Astrocyte of the spinal cord (primary cell): Measurements from ENCODE around the gene DCAF4L1.

Experiments used
- DNase-seq: peaks from one replicate; pipeline ENCODE4 v3.0.0; 2011; ENCODE audit warnings: low read depth, low spot score
- H3K4me3 ChIP-seq: 2 replicates; pipeline ENCODE4 v1.5.1; 2011; ENCODE audit warnings: low read depth, mild to moderate bottlenecking, low read length, moderate library complexity
- in situ Hi-C: cut with HindIII; loops from 2 replicates; pipeline ENCODE4 v1.10.0; 2017; ENCODE audit warnings: low sequenced_read_pairs
- TF ChIP-seq, protein P1 (sequence below): IDR thresholded peaks from 2 replicates; pipeline ENCODE4 v1.5.1; 2012; ENCODE audit warnings: low read depth, mild to moderate bottlenecking, low read length, inconsistent platforms

The DCAF4L1 gene

GRCh38 chr4:41981456-41981855, at the start of gene DCAF4L1:
DCAF4L1 (plus strand) TSS chr4:41981756; CDS start chr4:41981793, 37 bp downstream.
- no peak within 1 kb of the TSS for H3K4me3 ChIP-seq
- in situ Hi-C loops: no loop called here
- no peak for DNase-seq
- TF ChIP-seq, protein P1, sequence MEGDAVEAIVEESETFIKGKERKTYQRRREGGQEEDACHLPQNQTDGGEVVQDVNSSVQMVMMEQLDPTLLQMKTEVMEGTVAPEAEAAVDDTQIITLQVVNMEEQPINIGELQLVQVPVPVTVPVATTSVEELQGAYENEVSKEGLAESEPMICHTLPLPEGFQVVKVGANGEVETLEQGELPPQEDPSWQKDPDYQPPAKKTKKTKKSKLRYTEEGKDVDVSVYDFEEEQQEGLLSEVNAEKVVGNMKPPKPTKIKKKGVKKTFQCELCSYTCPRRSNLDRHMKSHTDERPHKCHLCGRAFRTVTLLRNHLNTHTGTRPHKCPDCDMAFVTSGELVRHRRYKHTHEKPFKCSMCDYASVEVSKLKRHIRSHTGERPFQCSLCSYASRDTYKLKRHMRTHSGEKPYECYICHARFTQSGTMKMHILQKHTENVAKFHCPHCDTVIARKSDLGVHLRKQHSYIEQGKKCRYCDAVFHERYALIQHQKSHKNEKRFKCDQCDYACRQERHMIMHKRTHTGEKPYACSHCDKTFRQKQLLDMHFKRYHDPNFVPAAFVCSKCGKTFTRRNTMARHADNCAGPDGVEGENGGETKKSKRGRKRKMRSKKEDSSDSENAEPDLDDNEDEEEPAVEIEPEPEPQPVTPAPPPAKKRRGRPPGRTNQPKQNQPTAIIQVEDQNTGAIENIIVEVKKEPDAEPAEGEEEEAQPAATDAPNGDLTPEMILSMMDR: no peak

DNA sequence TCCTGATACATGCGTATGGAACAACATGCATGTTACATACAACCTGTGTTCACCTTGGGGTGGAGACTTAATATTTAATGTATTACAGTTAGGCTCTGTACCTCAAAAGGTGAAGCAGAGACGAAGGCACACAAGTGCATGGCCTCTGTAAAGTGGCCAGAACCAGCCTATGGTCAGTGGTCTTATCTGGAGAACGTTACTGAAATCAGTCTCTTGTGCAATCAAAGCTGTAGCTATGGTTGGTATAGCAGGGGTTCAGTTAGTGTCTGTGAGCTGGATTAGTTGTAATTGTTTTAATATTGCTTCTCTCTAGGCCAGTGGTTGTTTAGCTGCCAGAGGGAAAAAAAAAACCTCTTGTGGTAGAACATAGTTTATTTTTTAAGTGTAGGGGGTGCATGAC, 48.6 kb upstream of the DCAF4L1 start:
- in situ Hi-C loops: no loop called here
- H3K4me3 ChIP-seq: no peak overlapping the region
- TF ChIP-seq, protein P1: no peak
- no peak for DNase-seq

- no peak overlapping the region for H3K4me3 ChIP-seq
- in situ Hi-C loops: no loop called here
- DNase-seq: no peak
- TF ChIP-seq, protein P1: no peak
These were observed 47.5 kb upstream of the DCAF4L1 start for GRCh38 chr4:41933997-41934503.

- H3K4me3 ChIP-seq: peak overlapping the region; percentile 88
- TF ChIP-seq, protein P1: no peak
- DNase-seq: no peak
- in situ Hi-C loops: no loop called here
These were observed 47.0 kb upstream of the DCAF4L1 start for GRCh38 chr4:41934514-41934900.

GRCh38 chr4:41934901-41935651, 46.5 kb upstream of the DCAF4L1 start, which contains the start of gene TMEM33:
TMEM33 (plus strand) TSS chr4:41935429; CDS start chr4:41935485, 56 bp downstream.
- in situ Hi-C loops: no loop called here
- peak within 1 kb of the TSS; percentile 88 for H3K4me3 ChIP-seq
- peak; percentile 85 for DNase-seq
- TF ChIP-seq, protein P1: no peak

GRCh38 chr4:41935652-41936021, 45.9 kb upstream of the DCAF4L1 start:
- TF ChIP-seq, protein P1: no peak
- in situ Hi-C loops: no loop called here
- peak overlapping the region; percentile 88 for H3K4me3 ChIP-seq
- no peak for DNase-seq
